ENCODE measurements around the gene CLIP2. TPM values are rescaled to one million over a fixed set of nuclear protein-coding genes. Genes with fewer than 3 reads are reported as not detected.
A peak's percentile ranks its signal among the peaks of the same experiment; 100 is the strongest.

CLIP2 gene
- total RNA-seq, 1 donor from 2014 or later: 7.4 TPM

DNA sequence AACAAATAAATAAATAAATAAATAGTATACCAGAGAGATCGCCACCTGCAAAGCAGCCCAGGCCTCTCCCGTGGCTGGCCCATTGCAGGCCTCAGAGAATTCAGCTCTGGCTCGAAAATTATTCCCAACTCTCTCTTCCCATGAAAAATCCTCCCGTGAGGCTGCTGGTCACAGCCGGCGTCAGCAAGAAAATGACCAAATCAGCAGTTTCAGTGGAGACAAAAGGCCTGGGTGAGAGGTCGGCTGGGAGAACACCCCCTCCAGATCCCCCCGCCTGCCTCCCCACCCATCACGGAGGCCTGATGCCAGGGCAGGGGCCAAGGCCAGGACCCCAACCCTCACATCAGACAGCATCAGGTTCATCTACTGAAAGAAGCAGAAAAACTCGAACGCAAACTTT, 3.1 kb upstream of the CLIP2 start:
- Histone ChIP-seq H3K4me3 (no peak overlapping the region), H3K36me3 (no peaks in the 10 kb centered on the region), H3K27ac (replicated peaks) (no peak overlapping the region), H3K4me1 (peaks cover 30% of the 10 kb centered on the region), H3K9me3 (replicated peaks) (no peaks in the 10 kb centered on the region), H3K27me3 (ENCODE audit: low read depth) (no peaks in the 10 kb centered on the region)
- intact Hi-C loops (cut with micrococcal nuclease): no loop called here
- TF ChIP-seq CTCF (IDR thresholded peaks at IDR 0.05; ENCODE audit: borderline replicate concordance): no peak
- no peak for DNase-seq

GRCh38 chr7:74287303-74288033, 1.7 kb upstream of the CLIP2 start:
- H3K27me3 ChIP-seq (ENCODE audit: low read depth): no peaks in the 10 kb centered on the region
- H3K4me1 ChIP-seq: peaks cover 33% of the 10 kb centered on the region
- H3K4me3 ChIP-seq: no peak overlapping the region
- intact Hi-C loops (cut with micrococcal nuclease): no loop called here
- no peaks in the 10 kb centered on the region for H3K9me3 ChIP-seq (replicated peaks)
- DNase-seq: no peak
- TF ChIP-seq CTCF (IDR thresholded peaks at IDR 0.05; ENCODE audit: borderline replicate concordance): no peak
- no peaks in the 10 kb centered on the region for H3K36me3 ChIP-seq
- no peak overlapping the region for H3K27ac ChIP-seq (replicated peaks)

DNA sequence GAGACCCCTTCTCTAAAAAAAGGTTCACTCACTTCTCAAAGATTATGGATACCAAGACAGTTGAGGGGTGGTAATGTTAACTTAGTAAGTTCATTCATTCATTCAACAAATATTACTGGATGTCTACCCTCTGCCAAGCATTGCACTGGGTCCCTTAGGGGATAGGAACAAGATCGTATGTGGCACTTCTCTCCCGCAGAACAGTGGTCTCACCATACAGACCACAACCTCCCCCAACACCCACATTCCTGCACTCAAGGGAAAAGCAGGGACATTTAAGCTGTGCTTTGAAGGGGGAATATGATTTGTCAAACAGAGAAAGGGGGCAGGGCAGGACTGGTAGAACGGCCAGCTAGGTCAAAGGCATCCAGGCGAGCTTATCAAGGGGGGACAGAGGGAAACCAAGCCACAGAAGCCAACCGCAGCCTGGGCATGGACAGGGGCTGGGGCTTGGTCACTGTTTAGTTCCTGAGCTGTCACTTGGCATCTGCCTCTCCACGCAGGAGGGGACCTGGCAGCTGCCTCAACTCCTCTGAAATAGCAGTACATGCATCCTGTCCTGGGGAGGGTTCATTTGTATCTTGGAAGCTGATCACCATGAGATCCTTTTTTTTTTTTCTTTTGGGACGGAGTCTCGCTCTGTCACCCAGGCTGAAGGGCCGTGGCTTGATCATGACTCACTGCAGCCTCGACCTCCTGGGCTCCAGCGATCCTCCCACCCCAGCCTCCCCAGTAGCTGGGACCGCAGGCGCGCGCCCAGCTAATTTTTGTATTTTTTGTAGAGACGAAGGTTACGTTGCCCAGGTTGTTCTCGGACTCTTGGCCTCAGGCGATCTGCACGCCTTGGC, 949 bp upstream of the CLIP2 start:
- Histone ChIP-seq H3K27me3 (ENCODE audit: low read depth) (no peaks in the 10 kb centered on the region), H3K27ac (replicated peaks) (peak overlapping the region; percentile 84), H3K9me3 (replicated peaks) (no peaks in the 10 kb centered on the region), H3K4me3 (peak overlapping the region; percentile 89), H3K4me1 (peaks cover 38% of the 10 kb centered on the region), H3K36me3 (no peaks in the 10 kb centered on the region)
- intact Hi-C loops (cut with micrococcal nuclease): no loop called here
- TF ChIP-seq CTCF (IDR thresholded peaks at IDR 0.05; ENCODE audit: borderline replicate concordance): no peak
- DNase-seq: no peak

DNA sequence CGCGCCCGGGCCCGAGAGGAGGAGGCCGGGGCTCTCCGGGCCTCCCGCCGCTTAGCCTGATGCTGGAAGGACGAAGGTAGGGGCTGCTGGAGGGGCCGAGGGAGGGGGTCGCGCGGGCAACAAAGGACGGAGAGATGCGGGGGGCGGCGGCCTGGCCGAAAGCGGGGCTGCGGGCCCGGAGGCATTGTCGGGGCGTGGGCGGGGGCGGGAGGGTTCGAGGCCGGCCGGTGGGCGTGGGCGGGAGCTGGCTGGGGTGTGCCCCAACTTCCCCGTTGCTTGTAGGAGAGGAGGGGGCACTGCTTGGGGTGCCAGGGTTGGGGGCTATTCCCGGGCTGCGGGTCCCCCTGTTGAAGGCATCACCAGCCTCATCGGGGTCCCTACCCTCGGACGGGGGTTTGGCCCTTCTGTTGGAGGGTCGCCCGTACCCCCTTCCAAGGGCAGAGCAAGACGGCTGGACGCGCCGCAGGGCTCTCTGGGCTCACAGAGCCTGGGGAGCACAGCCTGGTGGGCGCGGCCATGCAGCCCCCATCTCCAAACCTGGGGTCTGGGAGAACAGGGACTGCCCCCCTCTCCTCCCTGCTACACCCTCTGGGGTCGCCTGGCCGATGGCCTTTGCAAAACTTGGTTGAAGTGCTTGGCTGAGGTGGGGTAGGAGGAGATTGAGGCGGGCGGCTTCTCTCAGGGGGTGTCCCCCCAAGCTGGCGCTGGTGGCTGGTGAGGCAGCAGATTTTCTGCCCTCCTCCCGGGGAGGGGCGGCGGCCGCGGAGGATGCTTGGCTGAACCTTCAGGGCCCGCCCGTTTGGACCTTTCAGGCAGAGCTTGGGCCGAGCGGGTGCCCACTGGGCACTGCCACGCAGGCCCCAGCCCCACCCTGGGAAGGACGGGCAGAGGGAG, 699 bp downstream of the CLIP2 start:
- no peaks in the 10 kb centered on the region for H3K36me3 ChIP-seq
- H3K27me3 ChIP-seq (ENCODE audit: low read depth): no peaks in the 10 kb centered on the region
- no peak for TF ChIP-seq CTCF (IDR thresholded peaks at IDR 0.05; ENCODE audit: borderline replicate concordance)
- H3K4me1 ChIP-seq: peaks cover 54% of the 10 kb centered on the region
- no peaks in the 10 kb centered on the region for H3K9me3 ChIP-seq (replicated peaks)
- peak; percentile 33 for DNase-seq
- peak overlapping the region; percentile 89 for H3K4me3 ChIP-seq
- intact Hi-C loops (cut with micrococcal nuclease): no loop called here
- peak overlapping the region; percentile 84 for H3K27ac ChIP-seq (replicated peaks)

- H3K27me3 ChIP-seq (ENCODE audit: low read depth): no peaks in the 10 kb centered on the region
- H3K4me1 ChIP-seq: peaks cover 60% of the 10 kb centered on the region
- no peak for DNase-seq
- TF ChIP-seq CTCF (IDR thresholded peaks at IDR 0.05; ENCODE audit: borderline replicate concordance): no peak
- peak overlapping the region; percentile 84 for H3K27ac ChIP-seq (replicated peaks)
- no peaks in the 10 kb centered on the region for H3K9me3 ChIP-seq (replicated peaks)
- H3K36me3 ChIP-seq: no peaks in the 10 kb centered on the region
- intact Hi-C loops (cut with micrococcal nuclease): no loop called here
- H3K4me3 ChIP-seq: peak overlapping the region; percentile 89
These were observed 1.3 kb downstream of the CLIP2 start for GRCh38 chr7:74290553-74290950.
